Nephron (organoid): ENCODE measurements around the gene PTPN7.
"Not testable (repeated sequence)": the region's sequence is repeated elsewhere in the genome, so short reads cannot be mapped to it uniquely, and the experiment has no call there.

ENCODE experiments used
- H3K27ac Mint-ChIP-seq, 3 experiments: 2 replicates each; pipeline ENCODE4 v1.8.0; 2020; ENCODE audit warnings: mixed read lengths in 3 of 3, mild to moderate bottlenecking in 2 of 3, moderate library complexity in 1 of 3
- H3K27me3 Mint-ChIP-seq: 2 replicates; pipeline ENCODE4 v1.8.0; 2021; ENCODE audit warnings: low read depth, mild to moderate bottlenecking, moderate library complexity, mixed read lengths
- H3K36me3 Mint-ChIP-seq: 2 replicates; pipeline ENCODE4 v1.8.0; 2020; ENCODE audit warnings: low read depth, mixed read lengths
- H3K4me1 Mint-ChIP-seq: 2 replicates; pipeline ENCODE4 v1.8.0; 2020; ENCODE audit warnings: mixed read lengths
- H3K4me3 Mint-ChIP-seq, 3 experiments: 2 replicates each; pipeline ENCODE4 v1.8.0; 2020; ENCODE audit warnings: mild to moderate bottlenecking in 3 of 3, mixed read lengths in 3 of 3, moderate library complexity in 2 of 3
- H3K9me3 Mint-ChIP-seq: 2 replicates; pipeline ENCODE4 v1.8.0; 2020; ENCODE audit warnings: mixed read lengths
- TF ChIP-seq, protein P1 (sequence below), 3 experiments: fragments of 200-600 bp; sonication (generic); IDR thresholded peaks; one replicate each; pipeline ENCODE4 v1.5.0; 2021; ENCODE audit warnings: antibody characterized with exemption in 3 of 3; ENCODE audit not compliant: unreplicated experiment in 3 of 3

PTPN7 gene

DNA sequence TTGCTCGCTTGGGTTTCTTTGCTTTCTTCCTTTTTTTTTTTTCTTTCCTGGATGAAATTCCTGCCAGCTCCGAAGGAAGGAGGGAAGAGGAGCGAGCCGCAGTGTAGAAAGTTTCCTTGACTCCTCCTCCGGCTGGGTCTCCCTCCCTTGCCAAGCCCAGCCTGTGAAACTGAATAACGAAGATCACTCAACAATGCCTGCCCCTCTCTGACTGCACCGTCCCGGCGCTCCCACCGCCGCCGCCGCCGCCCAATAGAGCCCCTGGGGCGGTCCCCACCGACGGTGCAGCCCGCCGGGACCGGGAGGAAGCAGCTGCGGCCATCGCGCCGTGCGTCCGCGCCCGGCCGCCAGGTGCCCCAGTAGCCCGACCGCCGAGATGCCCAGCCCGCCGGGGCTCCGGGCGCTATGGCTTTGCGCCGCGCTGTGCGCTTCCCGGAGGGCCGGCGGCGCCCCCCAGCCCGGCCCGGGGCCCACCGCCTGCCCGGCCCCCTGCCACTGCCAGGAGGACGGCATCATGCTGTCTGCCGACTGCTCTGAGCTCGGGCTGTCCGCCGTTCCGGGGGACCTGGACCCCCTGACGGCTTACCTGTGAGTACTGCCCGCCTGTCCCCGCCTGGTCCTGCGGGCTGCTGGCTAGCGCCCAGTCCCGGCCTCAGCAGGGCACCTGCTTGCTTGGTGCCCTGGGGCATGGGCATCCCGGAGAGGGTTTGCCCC is 33.4 kb upstream of the PTPN7 start, which contains the start of gene LGR6:
TSS of gene LGR6 (plus strand) at position 186 of the 714 bp plus-strand sequence. CDS start at position 377, 191 bp downstream.
- Mint-ChIP-seq H3K27me3 (peaks cover 64% of the 10 kb centered on the region), H3K9me3 (peaks cover 3% of the 10 kb centered on the region), H3K27ac (no peak within 1 kb of the TSS), H3K4me1 (peaks cover 12% of the 10 kb centered on the region), H3K4me3 (peak within 1 kb of the TSS; percentile 71 to 84 (median 75)), H3K36me3 (no peaks in the 10 kb centered on the region)
- TF ChIP-seq, protein P1, sequence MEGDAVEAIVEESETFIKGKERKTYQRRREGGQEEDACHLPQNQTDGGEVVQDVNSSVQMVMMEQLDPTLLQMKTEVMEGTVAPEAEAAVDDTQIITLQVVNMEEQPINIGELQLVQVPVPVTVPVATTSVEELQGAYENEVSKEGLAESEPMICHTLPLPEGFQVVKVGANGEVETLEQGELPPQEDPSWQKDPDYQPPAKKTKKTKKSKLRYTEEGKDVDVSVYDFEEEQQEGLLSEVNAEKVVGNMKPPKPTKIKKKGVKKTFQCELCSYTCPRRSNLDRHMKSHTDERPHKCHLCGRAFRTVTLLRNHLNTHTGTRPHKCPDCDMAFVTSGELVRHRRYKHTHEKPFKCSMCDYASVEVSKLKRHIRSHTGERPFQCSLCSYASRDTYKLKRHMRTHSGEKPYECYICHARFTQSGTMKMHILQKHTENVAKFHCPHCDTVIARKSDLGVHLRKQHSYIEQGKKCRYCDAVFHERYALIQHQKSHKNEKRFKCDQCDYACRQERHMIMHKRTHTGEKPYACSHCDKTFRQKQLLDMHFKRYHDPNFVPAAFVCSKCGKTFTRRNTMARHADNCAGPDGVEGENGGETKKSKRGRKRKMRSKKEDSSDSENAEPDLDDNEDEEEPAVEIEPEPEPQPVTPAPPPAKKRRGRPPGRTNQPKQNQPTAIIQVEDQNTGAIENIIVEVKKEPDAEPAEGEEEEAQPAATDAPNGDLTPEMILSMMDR (IDR thresholded peaks at IDR 0.05; ENCODE audit: unreplicated experiment in 3 of 3), result peak in 1 of 3 experiments; percentile 23

DNA sequence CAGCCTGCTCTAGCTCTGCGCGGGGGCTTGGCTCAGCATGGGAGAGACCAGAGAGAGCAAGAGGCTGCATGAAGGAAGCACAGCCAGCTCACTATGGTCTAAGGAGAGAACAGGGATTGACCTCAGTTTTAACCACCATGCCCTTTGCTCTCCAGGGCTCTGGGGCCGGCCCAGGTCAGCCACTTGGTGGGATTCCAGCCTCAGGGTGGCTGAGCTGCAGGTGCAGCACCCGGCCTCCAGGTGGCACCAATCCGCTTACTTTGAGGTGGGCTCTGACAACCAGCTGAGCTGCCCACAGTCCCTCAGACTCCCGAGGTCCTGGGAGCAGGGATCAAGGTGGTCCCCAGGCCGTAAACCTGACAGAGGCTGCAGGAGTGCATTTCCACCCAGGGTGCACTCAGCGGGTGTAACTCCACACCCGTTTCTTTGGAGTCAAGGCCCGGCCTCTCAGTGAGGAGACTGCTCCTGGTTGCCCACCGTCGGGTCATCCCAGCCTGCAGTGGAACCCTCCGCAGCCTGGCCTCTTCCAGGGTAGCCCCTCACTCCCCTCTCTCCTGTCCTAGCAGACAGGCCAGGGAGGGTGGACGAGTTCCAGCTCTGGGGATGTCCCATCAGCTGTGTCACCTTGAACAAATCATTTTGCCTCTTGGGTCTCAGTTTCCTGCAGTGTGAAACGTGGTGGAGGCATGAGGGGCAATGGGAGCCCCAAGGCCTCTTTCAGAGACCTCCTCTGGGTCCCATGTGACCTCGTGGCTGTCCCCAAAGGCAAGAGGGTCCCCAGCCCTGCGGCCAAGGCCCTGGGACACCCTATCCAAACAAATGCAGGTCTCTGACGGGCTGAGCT is 32.6 kb upstream of the PTPN7 start:
- Mint-ChIP-seq H3K4me3 (peak overlapping the region; percentile 71 to 84 (median 75)), H3K9me3 (peaks cover 3% of the 10 kb centered on the region), H3K27me3 (peaks cover 58% of the 10 kb centered on the region), H3K4me1 (peaks cover 12% of the 10 kb centered on the region), H3K36me3 (no peaks in the 10 kb centered on the region), H3K27ac (no peak overlapping the region)
- TF ChIP-seq, protein P1 (IDR thresholded peaks at IDR 0.05; ENCODE audit: unreplicated experiment in 3 of 3), result peak; percentile 87 to 89 (median 88)

DNA sequence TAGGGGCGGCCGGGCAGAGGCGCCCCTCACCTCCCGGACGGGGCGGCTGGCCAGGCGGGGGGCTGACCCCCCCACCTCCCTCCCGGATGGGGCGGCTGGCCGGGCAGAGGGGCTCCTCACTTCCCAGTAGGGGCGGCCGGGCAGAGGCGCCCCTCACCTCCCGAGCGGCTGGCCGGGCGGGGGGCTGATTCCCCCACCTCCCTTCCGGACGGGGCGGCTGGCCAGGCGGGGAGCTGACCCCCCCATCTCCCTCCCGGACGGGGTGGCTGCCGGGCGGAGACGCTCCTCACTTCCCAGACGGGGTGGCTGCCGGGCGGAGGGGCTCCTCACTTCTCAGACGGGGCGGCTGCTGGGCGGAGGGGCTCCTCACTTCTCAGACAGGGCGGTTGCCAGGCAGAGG is 31.0 kb upstream of the PTPN7 start:
- not testable (repeated sequence) for H3K36me3 Mint-ChIP-seq, H3K9me3 Mint-ChIP-seq, H3K27ac Mint-ChIP-seq, H3K4me3 Mint-ChIP-seq
- peaks cover 48% of the 10 kb centered on the region for H3K27me3 Mint-ChIP-seq
- H3K4me1 Mint-ChIP-seq, result peaks cover 12% of the 10 kb centered on the region

DNA sequence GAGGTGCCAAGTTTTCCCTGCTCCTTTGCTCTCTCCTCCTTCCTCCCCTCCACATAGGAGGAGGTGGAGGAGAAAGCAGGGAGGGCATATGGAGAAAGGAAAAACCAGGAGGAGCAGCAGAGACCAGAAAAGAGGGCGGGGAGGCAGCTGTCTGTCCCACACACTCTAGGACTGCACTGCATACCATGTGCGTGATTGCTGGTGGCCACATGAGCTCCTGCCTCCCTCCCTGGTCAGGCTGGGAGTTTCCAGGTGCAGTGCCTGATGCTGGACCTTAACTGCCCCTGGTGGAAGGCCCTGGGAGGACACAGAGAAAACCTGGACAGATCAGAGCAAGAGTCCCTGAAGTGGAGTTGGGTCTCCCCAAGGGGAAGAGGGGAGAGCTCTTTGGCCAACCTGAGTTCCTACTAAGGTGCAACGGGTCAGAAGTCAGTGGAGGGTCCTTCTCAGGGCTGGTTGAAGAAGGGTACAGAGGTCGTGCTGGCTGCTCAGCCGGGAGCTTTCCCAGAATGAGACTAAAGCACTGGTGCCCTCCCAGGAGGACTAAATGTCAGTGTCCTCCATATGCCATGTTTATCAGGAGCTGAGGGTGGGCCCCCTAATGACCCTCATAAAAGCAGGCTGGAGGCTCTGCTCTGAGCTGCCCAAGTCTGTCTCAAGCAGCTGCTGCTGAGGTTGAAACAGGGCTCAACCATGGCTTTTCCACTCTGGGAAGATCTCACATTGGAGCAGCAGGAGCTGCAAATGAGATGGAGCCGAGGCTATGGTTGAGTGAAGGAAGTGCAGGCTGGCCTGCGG is 29.7 kb upstream of the PTPN7 start:
- Mint-ChIP-seq H3K4me3 (no peak overlapping the region), H3K36me3 (no peaks in the 10 kb centered on the region), H3K9me3 (peaks cover 3% of the 10 kb centered on the region), H3K27ac (peak overlapping the region in 1 of 3 experiments; percentile 22), H3K27me3 (peaks cover 36% of the 10 kb centered on the region), H3K4me1 (peaks cover 12% of the 10 kb centered on the region)
- TF ChIP-seq, protein P1 (IDR thresholded peaks at IDR 0.05; ENCODE audit: unreplicated experiment in 3 of 3), result peak in 1 of 3 experiments; percentile 20

DNA sequence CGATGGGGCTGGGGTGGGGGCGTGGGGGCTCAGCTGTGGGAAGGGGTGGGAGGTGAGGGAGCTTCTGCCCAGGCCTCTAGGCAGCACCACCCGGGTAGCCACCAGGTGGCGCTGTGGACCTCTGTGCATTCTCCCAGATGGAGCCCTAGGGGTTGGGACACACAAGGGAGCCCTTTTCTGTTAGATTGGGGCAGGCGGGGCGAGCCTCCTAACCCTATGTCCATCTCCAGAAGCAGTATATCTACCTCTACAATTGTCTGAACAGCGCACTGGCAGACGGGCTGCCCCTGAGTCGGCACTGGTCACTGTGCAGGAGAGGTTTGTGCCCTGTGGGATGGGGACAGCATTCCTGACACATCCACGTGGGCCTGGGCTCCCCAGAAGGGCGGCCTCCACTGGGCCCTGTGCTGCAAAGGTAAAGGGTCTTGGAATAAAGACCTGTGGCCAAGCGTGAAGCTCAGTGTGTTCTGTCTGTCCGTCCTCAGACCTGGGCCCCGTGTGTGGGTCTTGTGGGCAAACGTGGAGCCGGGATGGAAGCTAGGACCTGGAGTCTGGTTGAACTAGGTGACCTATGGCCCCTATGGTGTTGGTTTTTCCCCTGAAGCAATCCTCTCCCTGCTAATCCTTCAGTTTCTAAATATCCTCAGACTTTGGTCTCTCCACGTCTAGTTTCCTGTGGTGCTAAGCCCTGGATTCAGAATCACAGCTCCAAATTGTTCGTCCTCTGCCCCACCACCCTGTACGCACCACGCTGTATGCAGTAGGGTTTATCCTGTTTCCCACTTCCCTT is 28.8 kb upstream of the PTPN7 start:
- Mint-ChIP-seq H3K36me3 (no peaks in the 10 kb centered on the region), H3K27ac (peak overlapping the region in 1 of 3 experiments; percentile 22), H3K9me3 (peaks cover 3% of the 10 kb centered on the region), H3K27me3 (peaks cover 34% of the 10 kb centered on the region), H3K4me1 (peaks cover 12% of the 10 kb centered on the region), H3K4me3 (no peak overlapping the region)
- TF ChIP-seq, protein P1 (IDR thresholded peaks at IDR 0.05; ENCODE audit: unreplicated experiment in 3 of 3), result peak; percentile 74 to 87 (median 79)
